Measurements from ENCODE around the gene DPY19L2.
"Not testable (repeated sequence)": the region's sequence is repeated elsewhere in the genome, so short reads cannot be mapped to it uniquely, and the experiment has no call there.

DNA sequence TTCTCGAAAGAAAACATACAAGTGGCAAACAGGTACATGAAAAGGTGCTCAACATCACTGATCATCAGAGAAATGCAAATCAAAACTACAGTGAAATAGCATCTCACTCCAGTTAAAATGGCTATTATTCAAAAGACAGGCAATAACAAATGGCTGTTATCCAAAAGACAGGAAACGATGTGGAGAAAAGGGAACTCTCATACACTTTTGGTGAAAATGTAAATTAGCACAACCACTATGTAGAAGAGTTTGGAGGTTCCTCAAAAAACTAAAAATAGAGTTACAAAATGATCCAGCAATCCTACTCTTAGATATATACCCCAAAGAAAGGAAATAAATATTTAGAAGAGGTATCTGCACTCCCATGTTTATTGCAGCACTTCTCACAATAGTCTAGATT lies 90.7 kb downstream of the DPY19L2 start:
- TF ChIP-seq, protein P1, sequence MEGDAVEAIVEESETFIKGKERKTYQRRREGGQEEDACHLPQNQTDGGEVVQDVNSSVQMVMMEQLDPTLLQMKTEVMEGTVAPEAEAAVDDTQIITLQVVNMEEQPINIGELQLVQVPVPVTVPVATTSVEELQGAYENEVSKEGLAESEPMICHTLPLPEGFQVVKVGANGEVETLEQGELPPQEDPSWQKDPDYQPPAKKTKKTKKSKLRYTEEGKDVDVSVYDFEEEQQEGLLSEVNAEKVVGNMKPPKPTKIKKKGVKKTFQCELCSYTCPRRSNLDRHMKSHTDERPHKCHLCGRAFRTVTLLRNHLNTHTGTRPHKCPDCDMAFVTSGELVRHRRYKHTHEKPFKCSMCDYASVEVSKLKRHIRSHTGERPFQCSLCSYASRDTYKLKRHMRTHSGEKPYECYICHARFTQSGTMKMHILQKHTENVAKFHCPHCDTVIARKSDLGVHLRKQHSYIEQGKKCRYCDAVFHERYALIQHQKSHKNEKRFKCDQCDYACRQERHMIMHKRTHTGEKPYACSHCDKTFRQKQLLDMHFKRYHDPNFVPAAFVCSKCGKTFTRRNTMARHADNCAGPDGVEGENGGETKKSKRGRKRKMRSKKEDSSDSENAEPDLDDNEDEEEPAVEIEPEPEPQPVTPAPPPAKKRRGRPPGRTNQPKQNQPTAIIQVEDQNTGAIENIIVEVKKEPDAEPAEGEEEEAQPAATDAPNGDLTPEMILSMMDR (conservative IDR thresholded peaks at IDR 0.05 in 1 of 2, IDR thresholded peaks at IDR 0.05 in 1 of 2; ENCODE audit: extremely low read depth in 1 of 2, insufficient read depth in 1 of 2, low read depth in 1 of 2, low read length in 2 of 2) = not testable (repeated sequence)
- TF ChIP-seq EZH2 (IDR thresholded peaks at IDR 0.05; ENCODE audit: borderline replicate concordance, low read length) = not testable (repeated sequence)

Data from mammary epithelial cell (primary cell).